Endodermal cell (in vitro differentiated cells): Measurements from ENCODE around the gene CAVIN4. TPM values are rescaled to one million over a fixed set of nuclear protein-coding genes. Genes with fewer than 3 reads are reported as not detected.

ENCODE experiments used
- DNase-seq: peaks from one replicate; pipeline ENCODE4 v3.0.0-alpha.2; 2017
- H3K27ac ChIP-seq: 2 replicates; pipeline ENCODE4 v1.5.1; 2013; ENCODE audit warnings: mild to moderate bottlenecking, low read depth, low read length, moderate library complexity
- H3K27me3 ChIP-seq: 2 replicates; pipeline ENCODE4 v1.6.1; 2013; ENCODE audit warnings: mild to moderate bottlenecking, low read length, moderate library complexity; ENCODE audit not compliant: insufficient read depth, control insufficient read depth, poor library complexity, severe bottlenecking
- H3K36me3 ChIP-seq: 2 replicates; pipeline ENCODE4 v1.7.0; 2013; ENCODE audit warnings: mild to moderate bottlenecking, low read length, moderate library complexity; ENCODE audit not compliant: control insufficient read depth, insufficient read depth
- H3K4me1 ChIP-seq: one replicate; pipeline ENCODE4 v1.7.0; 2013; ENCODE audit warnings: low read length; ENCODE audit not compliant: control insufficient read depth, insufficient read depth
- H3K4me3 ChIP-seq: 2 replicates; pipeline ENCODE4 v1.5.1; 2013; ENCODE audit warnings: mild to moderate bottlenecking, low read length, moderate library complexity
- H3K9ac ChIP-seq: 2 replicates; pipeline ENCODE4 v1.6.1; 2013; ENCODE audit warnings: mild to moderate bottlenecking, low read length, moderate library complexity; ENCODE audit not compliant: poor library complexity, severe bottlenecking; ENCODE audit errors: extremely low read depth
- H3K9me3 ChIP-seq: 2 replicates; pipeline ENCODE4 v1.6.1; 2013; ENCODE audit warnings: mild to moderate bottlenecking, low read length, moderate library complexity; ENCODE audit not compliant: control insufficient read depth
- H3K27ac Mint-ChIP-seq: 2 replicates; pipeline ENCODE4 v1.8.0; 2020; ENCODE audit warnings: mixed read lengths
- H3K27me3 Mint-ChIP-seq: 2 replicates; pipeline ENCODE4 v1.8.0; 2021; ENCODE audit warnings: mild to moderate bottlenecking, mixed read lengths; ENCODE audit not compliant: insufficient read depth
- H3K36me3 Mint-ChIP-seq: 2 replicates; pipeline ENCODE4 v1.8.0; 2020; ENCODE audit warnings: low read depth, mixed read lengths
- H3K4me1 Mint-ChIP-seq: 2 replicates; pipeline ENCODE4 v1.8.0; 2020; ENCODE audit warnings: mixed read lengths
- H3K4me3 Mint-ChIP-seq: 2 replicates; pipeline ENCODE4 v1.8.0; 2020; ENCODE audit warnings: mild to moderate bottlenecking, moderate library complexity, mixed read lengths
- H3K9me3 Mint-ChIP-seq: 2 replicates; pipeline ENCODE4 v1.8.0; 2020; ENCODE audit warnings: mild to moderate bottlenecking, mixed read lengths
- CTCF ChIP-seq: fragments of 200-600 bp; sonication (generic); conservative IDR thresholded peaks from 2 replicates; pipeline ENCODE4 v1.5.0; 2021; ENCODE audit warnings: antibody characterized with exemption, mild to moderate bottlenecking
- WGBS, 2 experiments: methylation state at CpG; one replicate each; pipeline versions ENCODE4 v1.1.5 to v1.1.7; 2013; ENCODE audit warnings: missing lambda C conversion rate in 2 of 2, mixed read lengths in 1 of 2; ENCODE audit not compliant: insufficient coverage in 1 of 2, insufficient read length in 1 of 2; 5-methylcytosine and 5-hydroxymethylcytosine counted together
- total RNA-seq, 2 donors: library from RNA; stranded (reverse); fragmentation: NEBNext Ultra II Directional in 1 of 2; extraction: Animal tissue kit (Norgen Biotek cat#: 25700) in 1 of 2; gene quantifications; 2 replicates in 1 of 2; 3 replicates in 1 of 2; pipeline ENCODE4 v1.2.1, GENCODE V29; 2021

Gene CAVIN4
- total RNA-seq, 2 donors from 2014 or later = 9.0 to 10.1 TPM

- peaks cover 55% of the 10 kb centered on the region for H3K36me3 ChIP-seq
- no peaks in the 10 kb centered on the region for H3K4me1 Mint-ChIP-seq
- WGBS, 2 experiments = 96 to 100% methylated on average over 5 to 7 of the region's 7 CpGs
Measured at GRCh38 chr9:100581081-100581480, 3.2 kb downstream of the CAVIN4 start.

GRCh38 chr9:100581661-100582060 is 3.8 kb downstream of the CAVIN4 start:
- Histone ChIP-seq H3K4me1 (no peaks in the 10 kb centered on the region), H3K27ac (no peak overlapping the region), H3K4me3 (no peak overlapping the region), H3K9ac (no peak overlapping the region), H3K27me3 (no peaks in the 10 kb centered on the region), H3K9me3 (no peaks in the 10 kb centered on the region), H3K36me3 (peaks cover 49% of the 10 kb centered on the region)
- Mint-ChIP-seq H3K4me1 (no peaks in the 10 kb centered on the region), H3K4me3 (no peak overlapping the region), H3K36me3 (peaks cover 29% of the 10 kb centered on the region), H3K27me3 (no peaks in the 10 kb centered on the region), H3K27ac (no peak overlapping the region), H3K9me3 (no peaks in the 10 kb centered on the region)
- WGBS, 2 experiments = 97% methylated on average over 4 of the region's 4 CpGs; no CpG with 5 or more reads in 1 of the 2 experiments
- no peak for DNase-seq
- TF ChIP-seq CTCF = no peak

More at GRCh38 chr9:100581081-100581480, 3.2 kb downstream of the CAVIN4 start:
- H3K27me3 ChIP-seq = no peaks in the 10 kb centered on the region
- H3K4me3 ChIP-seq = no peak overlapping the region
- TF ChIP-seq CTCF = no peak
- Mint-ChIP-seq H3K9me3 (no peaks in the 10 kb centered on the region), H3K27ac (no peak overlapping the region), H3K27me3 (no peaks in the 10 kb centered on the region), H3K36me3 (peaks cover 30% of the 10 kb centered on the region), H3K4me3 (no peak overlapping the region)
- H3K9ac ChIP-seq = no peak overlapping the region
- no peak for DNase-seq
- H3K27ac ChIP-seq = no peak overlapping the region
- H3K4me1 ChIP-seq = no peaks in the 10 kb centered on the region
- no peaks in the 10 kb centered on the region for H3K9me3 ChIP-seq

GRCh38 chr9:100583014-100583802 is 5.3 kb downstream of the CAVIN4 start:
- Histone ChIP-seq H3K36me3 (peaks cover 52% of the 10 kb centered on the region), H3K4me1 (peaks cover 9% of the 10 kb centered on the region), H3K27me3 (no peaks in the 10 kb centered on the region), H3K9ac (no peak overlapping the region), H3K9me3 (no peaks in the 10 kb centered on the region), H3K27ac (no peak overlapping the region), H3K4me3 (no peak overlapping the region)
- no peaks in the 10 kb centered on the region for H3K9me3 Mint-ChIP-seq
- H3K27ac Mint-ChIP-seq = no peak overlapping the region
- H3K4me1 Mint-ChIP-seq = peaks cover 5% of the 10 kb centered on the region
- DNase-seq = no peak
- H3K36me3 Mint-ChIP-seq = peaks cover 35% of the 10 kb centered on the region
- TF ChIP-seq CTCF = no peak
- H3K4me3 Mint-ChIP-seq = no peak overlapping the region
- WGBS, 2 experiments = 94 to 96% methylated on average over 5 of the region's 5 CpGs
- H3K27me3 Mint-ChIP-seq = no peaks in the 10 kb centered on the region
